Activated CD8-positive, alpha-beta memory T cell treated with anti-CD3 and anti-CD28 coated beads for 48 hours (primary cell): ENCODE measurements around the gene ZPLD1.

Experiments
- DNase-seq, 3 experiments: peaks; one replicate each; pipeline ENCODE4 v3.0.0-alpha.2; 2020; ENCODE audit warnings: low read depth in 2 of 3, low spot score in 2 of 3

The ZPLD1 gene

GRCh38 chr3:102526865-102527264 lies 92.0 kb downstream of the ZPLD1 start:
- DNase-seq = no peak

DNA sequence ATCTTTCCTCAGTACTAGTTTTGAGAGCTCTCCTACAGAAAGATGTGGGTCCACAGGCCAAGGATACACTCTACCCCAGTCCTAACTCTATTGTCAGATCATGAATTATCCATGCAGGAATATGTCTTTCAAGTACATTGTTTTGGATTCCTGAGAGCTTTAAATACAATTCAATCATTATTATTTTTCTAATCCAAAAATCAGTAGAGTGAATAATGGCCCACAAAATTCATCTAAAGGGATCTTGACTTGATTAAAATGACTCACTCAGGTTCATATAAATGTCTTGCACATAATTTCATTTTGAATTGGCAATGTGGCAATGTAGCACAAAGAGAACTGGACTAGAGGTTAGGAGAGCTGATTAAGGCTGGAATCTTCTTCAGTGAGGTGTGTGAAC lies 93.9 kb downstream of the ZPLD1 start:
- DNase-seq = no peak
